Measurements from ENCODE around the gene MARCHF6. TPM values are rescaled to one million over a fixed set of nuclear protein-coding genes. Genes with fewer than 3 reads are reported as not detected.
"Not testable (repeated sequence)": the region's sequence is repeated elsewhere in the genome, so short reads cannot be mapped to it uniquely, and the experiment has no call there.

MARCHF6 gene
- total RNA-seq, 1 donor from 2014 or later = 142 TPM

DNA sequence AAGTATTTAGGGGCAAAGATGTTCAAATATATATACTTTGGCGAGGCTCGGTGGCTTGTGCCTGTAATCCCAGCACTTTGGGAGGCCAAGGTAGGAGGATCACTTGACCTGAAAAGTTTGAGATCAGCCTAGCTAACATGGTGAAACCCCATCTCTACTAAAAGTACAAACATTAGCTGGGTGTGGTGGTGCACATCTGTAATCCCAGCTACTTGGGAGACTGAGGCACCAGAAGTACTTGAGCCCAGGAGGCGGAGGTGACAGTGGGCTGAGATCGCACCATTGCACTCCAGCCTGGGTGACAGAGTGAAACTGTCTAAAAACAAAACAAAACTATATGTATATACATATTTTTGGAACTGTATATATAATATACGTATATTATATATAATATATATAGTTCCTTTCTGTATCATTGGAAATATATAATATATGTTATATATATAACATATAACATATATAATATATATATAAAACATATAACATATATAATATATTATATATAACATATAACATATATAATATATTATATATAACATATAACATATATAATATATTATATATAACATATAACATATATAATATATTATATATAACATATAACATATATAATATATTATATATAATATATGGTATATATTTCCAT is 8.9 kb upstream of the MARCHF6 start:
- DNase-seq (ENCODE audit: low spot score) = not testable (repeated sequence)

DNA sequence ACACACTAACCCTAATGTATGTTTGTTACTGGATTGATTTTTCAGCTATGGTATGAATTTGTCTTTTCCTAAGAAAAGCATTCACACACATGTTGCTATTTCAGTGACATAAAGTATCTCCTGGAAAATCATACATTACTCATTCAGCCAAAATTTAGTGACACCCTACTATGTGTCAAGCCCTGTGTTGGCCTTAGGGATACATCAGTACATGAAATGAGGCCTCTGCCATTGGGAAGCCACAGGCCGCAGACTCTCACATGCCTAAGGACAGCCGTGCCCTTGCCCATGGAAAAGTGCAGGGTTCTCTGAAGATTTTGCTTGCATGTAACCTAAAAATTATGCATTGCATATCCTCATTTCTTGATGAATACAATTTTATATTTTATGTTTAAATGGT is 5.2 kb upstream of the MARCHF6 start:
- DNase-seq (ENCODE audit: low spot score) = no peak
- intact Hi-C loops (cut with DNase I) = no loop called here

More for the DNA sequence above, 8.9 kb upstream of the MARCHF6 start:
- intact Hi-C loops (cut with DNase I) = not testable (repeated sequence)

DNA sequence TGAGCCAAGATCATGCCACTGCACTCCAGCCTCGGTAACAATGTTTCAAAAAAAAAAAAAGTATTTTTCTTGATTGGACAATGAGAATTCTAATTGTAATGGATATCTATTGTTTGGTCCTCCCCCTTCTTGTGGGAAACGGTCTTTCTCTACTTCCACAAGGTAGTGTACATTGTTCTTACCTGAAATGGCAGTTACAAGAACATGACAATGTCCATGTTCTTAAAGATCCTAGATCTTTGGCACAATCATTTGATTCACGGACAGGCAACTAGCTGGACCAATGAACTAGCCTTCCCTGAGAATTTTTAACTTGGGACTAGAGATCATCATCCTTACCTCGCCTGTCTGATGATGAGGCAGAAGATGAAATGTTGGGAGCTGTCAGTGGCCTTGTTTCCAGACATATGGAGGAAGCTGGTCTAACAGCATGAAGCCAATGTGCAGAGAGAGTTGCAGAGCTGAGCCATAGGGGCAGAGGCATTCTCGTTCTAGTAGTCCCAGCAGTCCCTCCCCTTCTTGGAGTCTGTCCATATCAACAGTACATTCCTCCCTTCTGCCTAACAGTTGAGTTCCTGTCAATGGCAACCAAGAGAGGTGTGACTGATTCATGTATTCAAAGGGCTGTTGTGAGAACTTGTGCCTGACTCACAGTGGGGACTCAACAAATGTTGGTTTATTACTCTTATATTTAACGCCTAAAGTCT is 2.1 kb upstream of the MARCHF6 start:
- intact Hi-C loops (cut with DNase I) = loop anchor here (1.0 to 5.0 kb wide), 4 partner anchors 19 to 99 kb away; partner anchors contain the start of gene CCT5
- no peak for DNase-seq (ENCODE audit: low spot score)

DNA sequence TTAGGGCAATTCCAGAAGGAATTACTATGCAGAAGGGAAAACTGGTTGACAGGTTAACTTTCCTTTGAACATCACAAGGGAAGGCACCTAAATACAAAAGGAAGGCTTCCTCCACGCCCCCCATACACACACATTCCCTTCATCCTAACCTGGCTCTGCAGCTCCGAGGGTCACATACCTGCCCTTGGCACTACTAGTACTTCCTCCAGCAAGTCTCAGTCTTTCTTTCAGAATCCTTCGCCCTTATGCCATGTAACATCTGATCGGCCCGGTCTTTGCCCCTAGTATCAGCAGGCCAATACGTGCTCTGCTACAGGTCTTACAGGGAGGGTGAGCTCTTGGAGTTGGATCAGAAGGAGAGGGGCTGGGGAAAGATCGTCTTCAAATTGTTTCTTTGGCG is 1.6 kb upstream of the MARCHF6 start:
- intact Hi-C loops (cut with DNase I) = loop anchor here (1.0 to 5.0 kb wide), 4 partner anchors 20 to 100 kb away; partner anchors contain the start of gene CCT5
- no peak for DNase-seq (ENCODE audit: low spot score)

DNA sequence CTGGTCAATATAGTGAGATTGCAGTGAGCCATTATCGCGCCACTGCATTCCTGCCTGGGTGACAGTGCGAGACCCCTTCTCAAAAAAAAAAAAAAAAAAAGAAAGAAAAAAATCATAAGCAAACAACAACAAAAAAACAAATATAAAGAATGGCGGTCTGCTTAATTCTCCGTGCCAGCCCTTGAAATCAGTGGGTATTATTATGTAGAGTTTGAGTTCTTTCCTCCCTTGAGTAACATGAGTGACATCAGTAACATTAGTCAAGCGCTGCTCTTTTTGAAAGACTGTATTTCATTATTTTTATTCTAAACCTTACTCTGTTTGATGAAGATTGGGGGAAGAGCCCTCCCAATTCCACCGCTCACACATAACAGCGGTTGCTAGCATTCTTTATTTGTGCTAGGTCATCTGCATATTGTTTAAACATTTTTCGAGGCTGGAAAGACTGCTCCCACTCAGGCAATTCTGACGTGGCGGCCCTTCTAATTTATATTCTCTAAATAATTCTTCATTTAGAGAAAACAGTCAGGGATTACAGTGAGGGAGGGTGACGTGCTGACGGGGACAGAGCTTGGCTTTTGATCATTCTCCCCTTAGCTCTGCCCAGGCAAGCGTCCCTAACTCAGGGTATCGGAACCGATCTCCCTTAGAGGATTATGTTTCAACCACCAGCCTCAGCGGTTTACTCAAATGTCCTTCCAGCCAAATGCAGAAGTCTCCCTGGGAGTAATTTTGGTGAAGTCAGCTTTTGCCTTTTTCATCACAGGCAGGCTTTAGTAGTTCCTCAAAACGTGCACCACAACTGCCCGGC is 860 bp upstream of the MARCHF6 start:
- DNase-seq (ENCODE audit: low spot score) = no peak

DNA sequence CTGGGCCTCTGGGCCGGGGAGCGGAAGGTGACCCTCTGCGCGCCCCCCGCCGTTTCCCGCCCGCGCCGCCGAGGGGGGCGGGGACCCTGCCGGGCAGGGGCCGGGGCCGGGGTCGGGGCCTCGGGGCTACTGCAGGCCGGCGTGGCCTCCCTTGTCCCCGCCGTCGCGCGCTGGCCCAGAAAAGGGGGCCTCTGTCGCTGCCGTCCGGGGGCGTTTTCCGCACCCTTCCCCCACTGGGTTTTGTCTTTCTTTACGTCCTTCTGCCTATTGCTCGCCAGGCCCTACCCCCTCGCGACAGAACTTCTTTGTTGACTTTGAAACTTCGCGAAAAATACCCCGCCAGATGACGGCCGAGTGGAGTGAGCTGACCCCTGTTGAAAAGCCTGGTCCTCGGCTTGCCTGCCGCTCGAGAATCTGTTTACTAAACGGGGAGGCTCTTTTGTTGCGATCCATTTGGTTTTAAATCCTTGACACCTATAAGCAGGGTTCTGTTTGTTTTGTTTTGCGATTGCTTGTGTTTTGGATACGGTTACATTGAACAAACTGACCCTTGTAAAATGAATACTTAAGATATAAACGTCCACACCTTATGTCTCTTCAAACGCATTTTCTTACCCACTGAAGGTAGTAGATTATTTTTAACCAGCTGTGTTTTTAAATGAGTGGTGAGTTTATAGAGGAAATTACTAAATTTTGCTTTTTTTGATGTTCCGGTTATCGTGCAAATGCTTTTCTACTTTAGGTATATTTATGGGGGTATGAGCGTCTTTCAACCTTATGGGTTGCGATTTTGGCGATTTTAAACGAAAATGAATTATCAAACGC is 765 bp downstream of the MARCHF6 start:
- no peak for DNase-seq (ENCODE audit: low spot score)

More for the DNA sequence above, 860 bp upstream of the MARCHF6 start:
- intact Hi-C loops (cut with DNase I) = loop anchor here (5.0 kb wide), 3 partner anchors 50 to 100 kb away; partner anchors contain the start of gene CCT5

DNA sequence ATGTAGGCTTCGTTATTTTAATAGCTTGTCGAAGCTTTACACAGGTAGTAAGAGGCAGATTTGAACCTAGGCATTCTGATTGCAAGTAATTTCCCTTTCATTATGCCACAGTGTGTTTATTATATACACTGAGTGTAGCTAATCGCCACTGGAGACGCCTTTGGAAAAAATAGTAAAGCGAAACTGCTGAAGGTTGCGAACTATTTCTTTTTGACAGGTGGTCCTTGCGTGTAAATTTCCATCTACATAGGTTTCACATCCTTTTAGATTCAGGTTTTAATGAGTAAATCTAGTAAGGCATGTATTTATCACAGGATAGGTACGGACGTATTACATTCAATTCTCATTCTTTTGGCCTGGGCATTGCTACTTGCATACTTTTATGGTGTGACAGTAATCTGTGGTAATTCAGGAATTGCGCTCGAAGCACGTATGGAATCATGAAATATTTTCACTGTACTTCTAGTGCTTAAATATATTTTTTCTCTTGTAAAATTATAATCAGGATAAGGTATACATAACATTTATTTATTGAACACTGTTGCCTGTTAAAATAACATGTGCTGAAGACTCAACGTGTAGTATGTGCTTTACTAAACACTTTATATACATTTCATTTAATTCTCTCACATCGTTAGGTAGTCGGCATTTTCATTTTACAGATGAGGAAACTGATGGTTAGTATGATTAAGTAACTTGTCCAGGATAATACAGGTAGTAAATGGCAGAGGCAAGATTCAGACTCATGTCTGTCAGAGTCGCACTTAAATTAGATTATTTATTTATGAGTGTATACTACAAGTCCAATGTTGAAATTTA is 1.8 kb downstream of the MARCHF6 start:
- intact Hi-C loops (cut with DNase I) = no loop called here

More for the DNA sequence above, 765 bp downstream of the MARCHF6 start:
- intact Hi-C loops (cut with DNase I) = loop anchor here (5.0 kb wide), 3 partner anchors 48 to 102 kb away; partner anchors contain the start of gene CCT5

DNA sequence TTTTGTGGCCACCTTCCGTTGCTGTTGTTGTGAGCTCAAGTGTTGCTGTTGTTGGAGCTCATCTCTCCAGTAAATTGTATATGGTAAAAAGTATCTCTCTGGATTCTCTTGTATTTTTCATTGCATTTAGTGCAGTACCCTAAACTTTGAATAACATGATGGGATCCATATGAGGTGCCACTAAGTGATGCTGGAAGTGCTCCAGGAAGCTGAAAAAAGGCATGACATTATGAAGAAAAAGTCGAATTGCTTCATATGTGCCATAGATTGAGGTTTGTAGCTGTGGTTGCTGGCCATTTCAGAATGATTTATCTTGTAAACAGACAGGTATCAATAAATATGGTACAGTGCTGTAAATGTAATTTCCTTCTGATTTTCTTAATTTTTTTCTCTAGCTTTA is 5.5 kb downstream of the MARCHF6 start:
- intact Hi-C loops (cut with DNase I) = no loop called here
- DNase-seq (ENCODE audit: low spot score) = no peak

More for the DNA sequence above, 1.8 kb downstream of the MARCHF6 start:
- no peak for DNase-seq (ENCODE audit: low spot score)

DNA sequence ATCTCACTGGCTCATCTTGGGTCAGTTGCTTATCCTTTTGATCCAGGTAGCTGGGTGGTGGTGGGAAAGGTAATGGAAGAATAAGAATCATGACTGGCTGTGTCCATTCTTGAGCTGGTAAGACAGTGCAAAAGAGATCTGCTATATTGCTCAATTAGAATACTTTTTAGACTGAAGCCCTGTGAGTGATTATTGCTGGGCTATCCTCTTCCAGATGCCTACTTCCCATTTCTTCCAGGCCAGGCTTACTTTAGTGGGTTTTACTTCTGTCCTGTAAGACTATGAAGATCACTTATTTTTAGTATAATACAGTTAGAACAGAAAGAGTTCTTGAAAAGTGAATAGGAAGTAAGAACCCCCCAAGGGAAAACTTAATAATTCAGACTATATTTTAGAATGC is 7.2 kb downstream of the MARCHF6 start:
- DNase-seq (ENCODE audit: low spot score) = no peak
- intact Hi-C loops (cut with DNase I) = no loop called here

DNA sequence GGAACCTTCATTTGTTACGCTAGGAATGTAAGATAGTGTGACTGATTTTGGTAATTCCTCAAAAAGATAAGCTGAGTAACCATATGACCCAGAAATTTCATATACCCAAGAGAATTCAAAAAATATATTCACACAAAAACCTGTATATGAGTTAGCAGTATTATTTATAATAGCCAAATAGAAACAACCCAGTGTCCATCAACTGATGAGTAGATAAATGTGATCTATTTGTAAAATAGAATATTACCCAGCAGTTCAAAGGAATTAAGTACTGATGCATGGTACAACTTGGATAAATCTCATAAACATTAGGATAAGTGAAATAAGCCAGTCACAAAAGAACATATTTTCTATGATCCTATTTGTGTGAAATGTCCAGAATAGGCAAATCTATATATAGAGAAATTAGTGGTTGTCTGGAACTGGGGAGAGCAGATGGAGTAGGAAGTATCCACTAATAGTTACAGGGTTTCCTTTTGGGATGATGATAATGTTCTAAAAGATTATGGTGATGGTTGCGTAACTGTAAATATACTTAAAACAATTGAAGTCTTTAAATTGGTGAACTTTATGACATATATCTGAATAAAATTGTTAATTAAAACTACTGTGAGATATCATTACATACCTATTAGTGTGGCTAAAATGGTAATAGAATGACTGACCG is 10.2 kb downstream of the MARCHF6 start:
- intact Hi-C loops (cut with DNase I) = no loop called here
- DNase-seq (ENCODE audit: low spot score) = no peak

DNA sequence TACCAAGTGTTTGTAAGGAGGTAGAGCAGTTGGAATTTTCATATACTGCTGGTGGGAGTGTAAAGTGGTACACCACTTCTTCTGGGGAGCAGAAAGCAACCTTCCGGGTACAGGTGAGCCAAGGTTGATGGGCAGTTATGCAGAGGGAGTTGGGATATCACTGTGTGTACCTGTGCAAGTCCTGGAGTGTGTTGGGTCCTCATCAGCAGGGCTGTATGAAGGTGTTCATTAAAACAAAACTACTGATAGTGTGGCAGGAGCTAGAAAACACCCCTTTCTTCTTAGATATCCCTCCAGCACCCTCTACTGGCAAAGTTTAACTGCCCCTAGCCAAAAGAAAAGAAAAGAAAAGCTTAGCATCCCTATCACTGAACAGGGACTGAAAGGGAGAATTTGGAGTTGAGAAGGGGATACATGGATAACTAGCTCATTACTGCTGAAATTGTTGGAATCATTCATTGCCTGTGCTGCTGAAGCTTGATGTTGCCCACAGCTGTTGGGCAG is 10.7 kb downstream of the MARCHF6 start:
- no peak for DNase-seq (ENCODE audit: low spot score)
- intact Hi-C loops (cut with DNase I) = no loop called here

DNA sequence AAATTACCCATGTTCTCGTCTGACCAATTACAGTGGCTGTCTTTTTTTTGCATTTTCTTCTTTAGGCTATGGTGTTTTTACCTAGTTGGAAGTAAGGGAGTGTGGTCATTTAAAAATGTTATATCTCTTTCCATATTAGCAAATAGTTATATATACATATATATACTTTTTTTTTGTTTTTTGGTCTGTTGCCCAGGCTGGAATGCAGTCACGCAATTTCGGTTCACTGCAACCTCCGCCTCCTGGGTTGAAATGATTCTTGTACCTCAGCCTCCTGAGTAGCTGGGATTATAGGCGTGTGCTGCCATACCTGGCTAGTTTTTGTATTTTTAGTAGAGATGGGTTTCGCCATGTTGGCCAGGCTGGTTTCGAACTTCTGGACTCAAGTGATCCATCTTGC is 12.3 kb downstream of the MARCHF6 start:
- DNase-seq (ENCODE audit: low spot score) = no peak
- intact Hi-C loops (cut with DNase I) = no loop called here

DNA sequence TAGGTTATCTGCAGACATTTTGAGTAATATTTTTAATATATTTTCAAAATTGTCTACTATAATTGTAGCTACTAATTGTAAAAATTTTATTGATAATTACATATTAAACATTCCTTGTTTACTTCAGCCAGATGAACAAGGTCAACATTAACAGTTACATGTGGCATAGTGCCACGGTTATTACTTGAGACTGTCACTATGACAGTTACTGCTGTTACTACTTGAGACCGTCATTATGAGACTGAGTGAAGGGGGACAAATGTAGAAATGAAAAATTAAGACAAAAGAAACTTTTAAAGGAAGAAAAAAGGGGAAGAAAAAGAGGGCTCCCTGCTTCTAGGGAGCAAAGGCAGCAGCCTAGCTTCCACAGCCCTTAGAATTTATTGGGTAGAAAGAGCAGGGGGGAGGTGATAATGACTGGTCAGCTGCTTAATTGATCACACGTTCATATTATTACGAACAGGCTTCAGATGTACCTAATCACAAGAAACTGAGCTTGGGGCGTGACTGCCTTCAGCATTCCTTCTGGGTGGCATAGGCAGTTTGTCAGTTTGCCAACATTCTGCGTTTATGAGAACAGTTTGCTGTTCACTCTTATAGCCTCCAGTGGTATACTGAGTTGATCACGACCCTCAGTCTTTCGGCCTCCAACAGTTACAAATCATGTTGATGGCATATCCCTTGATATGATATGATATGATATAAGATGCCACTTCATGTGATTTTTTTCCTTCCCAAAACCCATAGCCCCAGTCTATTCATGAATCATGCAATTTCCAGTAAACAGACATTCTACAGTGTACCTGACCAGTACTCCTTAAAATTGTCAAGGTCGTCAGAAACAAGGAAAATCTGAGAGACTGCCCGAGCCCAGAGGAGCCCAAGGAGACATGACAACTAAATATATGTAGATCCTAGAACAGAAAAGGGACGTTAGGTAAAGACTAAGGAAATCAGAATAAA is 13.1 kb downstream of the MARCHF6 start:
- DNase-seq (ENCODE audit: low spot score) = no peak
- intact Hi-C loops (cut with DNase I) = no loop called here

DNA sequence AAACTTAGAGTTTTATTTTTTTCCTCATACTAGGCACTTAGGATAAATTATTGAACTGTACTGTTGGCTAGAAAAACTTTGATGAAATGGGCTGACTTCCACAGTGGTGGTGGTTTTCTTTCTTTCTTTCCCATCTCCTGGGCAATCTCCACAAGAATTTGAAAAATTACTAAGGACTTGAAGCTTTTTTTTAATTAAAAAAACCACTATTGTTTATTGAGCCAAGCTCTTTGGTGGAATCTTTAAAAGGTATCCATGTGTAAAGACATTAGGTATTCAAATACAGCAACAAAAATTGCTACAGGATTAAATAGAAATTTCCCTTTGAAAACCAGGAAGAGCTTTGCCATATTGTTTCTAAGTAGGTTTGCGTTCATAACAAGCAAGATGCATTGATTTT is 14.1 kb downstream of the MARCHF6 start:
- intact Hi-C loops (cut with DNase I) = no loop called here

DNA sequence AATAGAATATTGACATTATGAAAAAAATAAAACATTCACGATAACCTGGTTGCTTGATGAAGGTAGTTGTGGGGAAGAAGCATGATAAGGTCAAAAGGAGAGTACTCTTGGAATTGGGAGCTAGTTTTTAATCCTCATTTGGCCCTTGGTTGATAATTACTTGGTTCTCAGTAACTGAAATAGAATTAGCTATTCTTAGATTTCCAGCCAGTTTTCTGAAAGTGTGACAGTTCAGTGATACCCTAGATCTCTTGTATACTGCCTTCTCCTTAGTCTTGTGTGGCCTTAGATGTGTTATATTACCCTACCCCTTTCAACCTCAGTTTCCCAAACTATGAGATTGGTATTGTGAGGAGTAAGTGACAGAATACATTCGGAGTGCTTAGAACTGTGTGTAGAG is 17.4 kb downstream of the MARCHF6 start:
- intact Hi-C loops (cut with DNase I) = no loop called here
- DNase-seq (ENCODE audit: low spot score) = no peak

More for the DNA sequence above, 14.1 kb downstream of the MARCHF6 start:
- no peak for DNase-seq (ENCODE audit: low spot score)

DNA sequence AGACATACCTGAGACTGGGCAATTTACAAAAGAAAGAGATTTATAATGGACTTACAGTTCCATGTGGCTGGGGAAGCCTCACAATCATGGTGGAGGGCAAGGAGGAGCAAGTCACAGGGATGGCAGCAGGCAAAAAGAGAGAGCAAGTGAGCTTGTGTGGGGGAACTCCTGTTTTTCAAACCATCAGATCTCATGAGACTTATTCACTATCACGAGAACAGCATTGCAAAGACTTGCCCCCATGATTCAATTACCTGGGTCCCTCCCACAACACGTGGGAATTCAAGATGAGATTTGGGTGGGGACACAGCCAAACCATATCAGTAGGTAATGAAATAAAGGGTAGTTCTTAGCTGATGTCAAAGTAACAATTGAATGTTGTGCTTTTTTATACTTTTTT is 17.9 kb downstream of the MARCHF6 start:
- intact Hi-C loops (cut with DNase I); DNase-seq (ENCODE audit: low spot score): not testable (repeated sequence)
